GM12891 (cell line): Measurements from ENCODE around the gene UBP1.

Experiments
- POLR2AphosphoS5 ChIP-seq: IDR thresholded peaks from 2 replicates; pipeline ENCODE4 v1.6.1; 2011; ENCODE audit warnings: low read depth, low read length, control low read depth
- SPI1 ChIP-seq: IDR thresholded peaks from 2 replicates; pipeline ENCODE4 v1.6.1; 2011; ENCODE audit warnings: low read depth, low read length, control low read depth

DNA sequence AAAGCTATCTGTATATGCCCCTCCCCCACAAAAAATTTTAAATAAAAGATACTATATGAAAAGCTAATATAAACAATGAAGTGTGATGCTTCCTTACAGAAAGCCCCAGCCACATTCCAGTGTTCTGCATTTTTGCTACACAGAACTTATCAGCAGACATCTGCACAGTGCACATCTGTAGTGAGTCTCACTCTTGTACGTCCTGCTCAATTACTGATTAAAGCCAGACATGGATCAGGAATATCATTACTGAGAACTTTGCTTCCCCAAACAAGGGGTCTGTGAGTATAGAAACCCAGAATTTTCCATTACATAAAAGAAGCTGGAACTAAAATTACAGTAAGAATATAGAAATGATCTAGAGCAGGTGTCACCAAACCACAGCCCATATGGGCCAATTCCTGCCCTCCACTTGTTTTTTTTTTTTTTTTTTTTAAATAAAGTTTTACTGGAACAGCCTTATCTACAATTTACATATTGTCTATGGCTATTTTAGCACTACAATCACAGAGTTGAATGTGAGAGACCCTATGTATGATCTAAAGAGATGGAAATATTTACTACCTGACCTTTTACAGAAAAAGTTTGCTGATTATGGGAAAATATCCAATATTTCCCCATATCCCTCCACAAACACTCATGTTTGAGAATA is 45.7 kb downstream of the UBP1 start:
- TF ChIP-seq SPI1: no peak
- TF ChIP-seq POLR2AphosphoS5: no peak
